Measurements from ENCODE around the gene FGD2.

- TF ChIP-seq CTCF (conservative IDR thresholded peaks at IDR 0.05; ENCODE audit: low read depth in 2 of 2) (no peak), EZH2 (IDR thresholded peaks at IDR 0.05; ENCODE audit: low read depth, unreplicated experiment) (no peak), REST (IDR thresholded peaks at IDR 0.05; ENCODE audit: unreplicated experiment) (no peak), EZH2phosphoT487 (IDR thresholded peaks at IDR 0.05; ENCODE audit: unreplicated experiment) (no peak), CREB1 (CRISPR knock-in tag; IDR thresholded peaks at IDR 0.05; ENCODE audit: low read depth) (no peak)
Observed at GRCh38 chr6:36956446-36956820, 49.0 kb upstream of the FGD2 start.
